Parathyroid adenoma (tissue), 2 donors: Measurements from ENCODE around the gene ABTB2.

ENCODE experiments used
- H2AFZ ChIP-seq: fragments of 300-600 bp; sonication (generic); one replicate; pipeline ENCODE4 v1.7.0; 2017; ENCODE audit warnings: antibody characterized with exemption, mild to moderate bottlenecking
- H3K27ac ChIP-seq: fragments of 300-600 bp; sonication (generic); one replicate; pipeline ENCODE4 v1.7.0; 2017
- H3K27me3 ChIP-seq: fragments of 300-600 bp; sonication (generic); one replicate; pipeline ENCODE4 v1.7.0; 2017; ENCODE audit warnings: low read length; ENCODE audit not compliant: control insufficient read depth, insufficient read depth
- H3K36me3 ChIP-seq: fragments of 300-600 bp; sonication (generic); one replicate; pipeline ENCODE4 v1.7.0; 2017; ENCODE audit warnings: low read length; ENCODE audit not compliant: control insufficient read depth, insufficient read depth
- H3K4me1 ChIP-seq: fragments of 300-600 bp; sonication (generic); one replicate; pipeline ENCODE4 v1.7.0; 2017; ENCODE audit warnings: control low read depth
- H3K4me2 ChIP-seq: fragments of 300-600 bp; sonication (generic); one replicate; pipeline ENCODE4 v1.7.0; 2017; ENCODE audit warnings: low read length
- H3K4me3 ChIP-seq: fragments of 300-600 bp; sonication (generic); one replicate; pipeline ENCODE4 v1.7.0; 2017; ENCODE audit warnings: low read depth, low read length
- H3K79me2 ChIP-seq: fragments of 300-600 bp; sonication (generic); one replicate; pipeline ENCODE4 v1.7.0; 2017; ENCODE audit warnings: control low read depth
- H3K9ac ChIP-seq: fragments of 300-600 bp; sonication (generic); one replicate; pipeline ENCODE4 v1.7.0; 2017; ENCODE audit warnings: mild to moderate bottlenecking
- H3K9me3 ChIP-seq: fragments of 300-600 bp; sonication (generic); one replicate; pipeline ENCODE4 v1.7.0; 2017; ENCODE audit warnings: low read length; ENCODE audit not compliant: control insufficient read depth
- TF ChIP-seq, protein P1 (sequence below): fragments of 300-600 bp; sonication (generic); IDR thresholded peaks from one replicate; pipeline ENCODE4 v1.7.0; 2017; ENCODE audit warnings: antibody characterized with exemption, mild to moderate bottlenecking
- donor health status: primary hyperparathyroidism.

ABTB2 gene

DNA sequence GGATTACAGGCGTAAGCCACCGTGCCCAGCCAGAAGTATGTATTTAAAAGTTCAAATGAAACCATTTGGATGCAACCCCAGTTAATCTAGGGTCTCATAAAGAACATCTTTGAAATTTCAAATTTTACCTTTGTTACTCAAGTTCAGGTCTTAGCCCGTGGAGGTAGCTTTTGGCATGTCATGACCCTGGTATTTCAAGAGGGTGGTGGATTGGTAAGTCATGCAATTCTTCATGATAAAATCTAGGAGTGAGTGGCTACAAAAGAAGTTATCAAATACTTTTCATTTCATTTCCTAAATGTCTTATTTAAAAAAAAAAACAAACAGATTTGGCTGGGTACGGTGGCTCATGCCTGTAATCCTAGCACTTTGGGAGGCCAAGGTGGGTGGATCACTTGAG is 80.6 kb downstream of the ABTB2 start:
- TF ChIP-seq, protein P1, sequence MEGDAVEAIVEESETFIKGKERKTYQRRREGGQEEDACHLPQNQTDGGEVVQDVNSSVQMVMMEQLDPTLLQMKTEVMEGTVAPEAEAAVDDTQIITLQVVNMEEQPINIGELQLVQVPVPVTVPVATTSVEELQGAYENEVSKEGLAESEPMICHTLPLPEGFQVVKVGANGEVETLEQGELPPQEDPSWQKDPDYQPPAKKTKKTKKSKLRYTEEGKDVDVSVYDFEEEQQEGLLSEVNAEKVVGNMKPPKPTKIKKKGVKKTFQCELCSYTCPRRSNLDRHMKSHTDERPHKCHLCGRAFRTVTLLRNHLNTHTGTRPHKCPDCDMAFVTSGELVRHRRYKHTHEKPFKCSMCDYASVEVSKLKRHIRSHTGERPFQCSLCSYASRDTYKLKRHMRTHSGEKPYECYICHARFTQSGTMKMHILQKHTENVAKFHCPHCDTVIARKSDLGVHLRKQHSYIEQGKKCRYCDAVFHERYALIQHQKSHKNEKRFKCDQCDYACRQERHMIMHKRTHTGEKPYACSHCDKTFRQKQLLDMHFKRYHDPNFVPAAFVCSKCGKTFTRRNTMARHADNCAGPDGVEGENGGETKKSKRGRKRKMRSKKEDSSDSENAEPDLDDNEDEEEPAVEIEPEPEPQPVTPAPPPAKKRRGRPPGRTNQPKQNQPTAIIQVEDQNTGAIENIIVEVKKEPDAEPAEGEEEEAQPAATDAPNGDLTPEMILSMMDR = no peak
- no peaks in the 10 kb centered on the region for H3K9me3 ChIP-seq
- no peaks in the 10 kb centered on the region for H3K27me3 ChIP-seq
- no peaks in the 10 kb centered on the region for H3K79me2 ChIP-seq
- H3K27ac ChIP-seq = no peak overlapping the region
- no peak overlapping the region for H3K4me3 ChIP-seq
- no peak overlapping the region for H3K4me2 ChIP-seq
- no peak overlapping the region for H2AFZ ChIP-seq
- H3K9ac ChIP-seq = no peak overlapping the region
- H3K4me1 ChIP-seq = no peaks in the 10 kb centered on the region
- no peaks in the 10 kb centered on the region for H3K36me3 ChIP-seq

DNA sequence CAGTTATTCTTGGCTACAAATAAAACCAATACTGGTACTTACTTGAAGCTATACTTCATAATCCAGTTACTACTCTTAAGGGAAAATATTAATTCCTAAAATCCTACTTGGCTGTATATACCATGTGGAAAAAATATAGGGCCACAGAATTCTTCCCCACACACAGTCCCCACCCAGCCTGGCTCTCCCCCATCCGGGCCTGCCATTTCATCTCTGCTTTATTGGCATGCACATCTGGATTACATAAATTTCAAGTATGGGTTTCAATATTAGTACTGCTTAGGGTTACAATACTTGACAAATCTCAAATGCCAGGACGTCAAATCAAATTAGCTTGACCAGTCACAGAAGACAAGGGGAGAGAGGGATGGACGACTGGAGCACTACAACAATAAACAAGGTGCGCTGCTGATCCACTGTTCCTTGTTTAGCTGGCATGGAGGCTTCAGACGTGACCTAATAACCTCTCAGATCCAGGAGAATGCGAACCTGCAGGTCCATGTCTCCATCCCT is 81.4 kb downstream of the ABTB2 start:
- no peaks in the 10 kb centered on the region for H3K36me3 ChIP-seq
- no peak overlapping the region for H3K27ac ChIP-seq
- H3K4me3 ChIP-seq = no peak overlapping the region
- no peaks in the 10 kb centered on the region for H3K79me2 ChIP-seq
- TF ChIP-seq, protein P1 = no peak
- no peak overlapping the region for H2AFZ ChIP-seq
- no peak overlapping the region for H3K9ac ChIP-seq
- H3K27me3 ChIP-seq = no peaks in the 10 kb centered on the region
- no peaks in the 10 kb centered on the region for H3K4me1 ChIP-seq
- no peak overlapping the region for H3K4me2 ChIP-seq
- H3K9me3 ChIP-seq = no peaks in the 10 kb centered on the region

DNA sequence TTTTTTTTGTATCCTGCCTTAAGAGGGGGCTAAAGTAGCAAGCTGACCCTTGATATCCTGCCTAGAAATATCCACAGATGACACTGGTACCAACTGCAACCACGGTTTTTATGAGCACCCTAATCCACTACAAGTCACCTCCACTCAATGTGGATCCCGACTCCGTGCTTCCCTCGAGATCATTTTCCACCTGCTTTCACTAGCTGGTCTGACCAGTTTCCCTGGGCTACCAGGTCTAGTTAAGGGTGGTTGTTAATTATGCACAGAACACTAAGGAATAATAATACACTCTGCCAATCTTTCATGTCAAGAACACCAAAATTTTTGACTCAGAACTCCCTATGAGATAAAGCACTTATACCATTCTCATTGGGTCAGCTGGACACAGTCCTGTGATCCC is 82.3 kb downstream of the ABTB2 start:
- H3K9me3 ChIP-seq = no peaks in the 10 kb centered on the region
- no peak overlapping the region for H2AFZ ChIP-seq
- no peaks in the 10 kb centered on the region for H3K36me3 ChIP-seq
- H3K27ac ChIP-seq = no peak overlapping the region
- TF ChIP-seq, protein P1 = no peak
- no peak overlapping the region for H3K9ac ChIP-seq
- no peak overlapping the region for H3K4me2 ChIP-seq
- H3K4me3 ChIP-seq = no peak overlapping the region
- no peaks in the 10 kb centered on the region for H3K4me1 ChIP-seq
- no peaks in the 10 kb centered on the region for H3K27me3 ChIP-seq
- H3K79me2 ChIP-seq = no peaks in the 10 kb centered on the region

DNA sequence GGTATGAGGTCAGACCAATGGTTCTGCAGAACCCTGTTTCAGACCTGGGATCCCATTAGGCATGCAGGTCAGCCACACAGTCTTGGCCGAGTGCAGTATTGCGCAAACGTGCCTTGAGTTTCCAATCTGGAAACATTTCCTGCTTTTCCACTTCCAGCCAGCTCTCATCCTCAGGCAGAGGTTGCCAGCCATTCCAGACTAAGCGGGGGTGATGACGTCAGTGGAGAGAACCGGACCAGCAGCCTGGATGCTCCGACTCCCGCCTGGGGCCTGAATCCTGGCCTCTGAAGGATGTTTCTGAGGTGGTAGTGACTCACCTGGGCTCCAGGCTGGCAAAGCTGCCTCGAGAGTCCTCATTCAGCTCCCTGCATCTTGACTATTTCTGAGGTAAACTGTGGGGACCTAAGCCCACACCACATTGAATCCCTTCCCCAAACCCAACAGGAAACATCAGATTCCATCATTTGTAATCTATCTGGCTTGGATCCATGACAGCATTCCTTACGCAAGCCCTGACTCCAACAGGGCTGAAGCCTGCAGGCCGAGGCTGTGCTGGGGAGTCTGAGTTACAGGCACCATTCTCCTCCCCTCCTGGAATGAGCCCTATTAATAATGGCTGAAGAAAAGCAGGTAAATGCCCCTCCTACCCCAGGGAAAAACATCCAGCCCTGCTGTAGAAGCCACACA is 83.0 kb downstream of the ABTB2 start:
- Histone ChIP-seq H2AFZ (no peak overlapping the region), H3K9ac (no peak overlapping the region), H3K27me3 (no peaks in the 10 kb centered on the region), H3K4me1 (peaks cover under 1% of the 10 kb centered on the region), H3K36me3 (no peaks in the 10 kb centered on the region), H3K4me3 (no peak overlapping the region), H3K4me2 (no peak overlapping the region), H3K79me2 (no peaks in the 10 kb centered on the region), H3K27ac (no peak overlapping the region), H3K9me3 (no peaks in the 10 kb centered on the region)
- TF ChIP-seq, protein P1 = no peak

DNA sequence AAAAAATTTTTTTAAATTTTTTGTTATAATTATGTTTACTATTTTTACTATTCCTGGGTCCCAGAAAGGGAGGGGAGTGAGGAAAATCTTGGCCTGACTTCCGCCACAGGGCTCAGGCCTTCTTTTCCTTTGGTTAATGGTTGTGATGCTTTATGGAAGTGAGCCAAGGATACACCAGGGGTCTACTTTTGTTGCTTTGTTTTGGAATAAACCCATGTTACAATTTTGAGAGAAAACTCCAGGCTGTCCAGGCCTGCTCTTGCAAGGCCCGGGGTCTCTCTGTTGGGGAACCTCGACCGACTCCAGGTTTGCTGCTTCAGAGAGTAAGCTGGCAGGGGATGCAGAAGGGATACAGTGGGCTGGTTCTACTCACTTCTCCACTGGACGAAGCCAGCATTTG is 84.7 kb downstream of the ABTB2 start:
- TF ChIP-seq, protein P1 = no peak
- Histone ChIP-seq H3K9ac (no peak overlapping the region), H2AFZ (no peak overlapping the region), H3K36me3 (no peaks in the 10 kb centered on the region), H3K4me1 (peaks cover 2% of the 10 kb centered on the region), H3K27ac (no peak overlapping the region), H3K27me3 (no peaks in the 10 kb centered on the region), H3K79me2 (no peaks in the 10 kb centered on the region), H3K9me3 (no peaks in the 10 kb centered on the region), H3K4me2 (no peak overlapping the region), H3K4me3 (no peak overlapping the region)
